Measurements from ENCODE around the gene TRIM47. TPM values are rescaled to one million over a fixed set of nuclear protein-coding genes. Genes with fewer than 3 reads are reported as not detected.

TRIM47 gene
- total and polyA plus RNA-seq, 8 donors = 3.5 to 40.4 (median 18.1) TPM

DNA sequence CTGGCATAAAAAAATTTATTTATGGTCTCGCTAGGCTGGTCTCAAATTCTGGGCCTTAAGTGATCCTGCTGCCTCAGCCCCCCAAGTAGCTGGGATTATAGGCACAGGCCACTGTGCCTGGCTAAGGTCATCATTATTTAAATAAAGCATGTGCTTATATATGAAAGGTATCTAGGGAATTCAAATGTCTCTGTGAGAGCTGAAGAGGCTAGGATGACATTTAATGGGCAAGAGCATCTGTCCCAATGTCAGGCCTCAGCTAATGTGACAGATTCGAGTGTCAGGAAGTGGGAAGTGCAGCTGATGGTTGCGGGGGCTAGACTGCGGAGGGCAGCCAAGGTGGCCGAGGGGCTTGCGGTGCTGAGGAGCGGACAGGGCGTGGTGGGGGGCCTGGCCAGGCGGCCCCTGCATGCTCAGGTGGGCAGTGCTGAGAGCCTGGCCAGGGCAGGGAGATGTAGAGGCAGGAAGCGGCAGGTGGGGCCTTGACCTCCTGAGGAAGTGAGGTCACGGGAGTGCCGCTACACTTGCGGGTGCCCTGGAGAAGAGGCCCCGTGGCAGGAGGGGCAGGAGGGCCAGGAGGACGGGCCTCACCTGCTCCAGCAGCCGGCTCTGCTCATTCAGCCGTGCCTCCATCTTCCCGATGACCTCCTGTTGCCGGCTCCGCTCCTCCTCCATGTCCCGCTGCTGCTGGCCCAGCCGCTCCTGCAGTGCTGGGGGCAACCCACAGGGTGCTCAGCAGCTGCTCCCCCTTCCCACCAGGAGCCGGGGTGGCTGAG is 38.9 kb upstream of the TRIM47 start:
- Histone ChIP-seq H3K4me3 (no peak overlapping the region), H3K27ac (no peak overlapping the region), H3K36me3 (peaks cover 0 to 57% (median 40%) of the 10 kb centered on the region in 4 donors), H3K9me3 (no peaks in the 10 kb centered on the region), H3K4me1 (peaks cover 0 to under 1% (median 0%) of the 10 kb centered on the region in 4 donors), H3K27me3 (no peaks in the 10 kb centered on the region)
- WGBS, 5 donors = 87 to 93% (median 89%) methylated on average over 17 to 23 of the region's 23 CpGs
- DNase-seq = no peak
- intact Hi-C loops (cut with DNase I; ENCODE audit: low total_unique reads) = loop anchor here (5.0 kb wide), 1 partner anchor 90 kb away; no protein-coding TSS in a partner anchor
- TF ChIP-seq POLR2A (IDR thresholded peaks at IDR 0.05) (no peak), POLR2AphosphoS5 (IDR thresholded peaks at IDR 0.05) (no peak), EP300 (IDR thresholded peaks at IDR 0.05) (no peak)
- TF ChIP-seq, protein P1, sequence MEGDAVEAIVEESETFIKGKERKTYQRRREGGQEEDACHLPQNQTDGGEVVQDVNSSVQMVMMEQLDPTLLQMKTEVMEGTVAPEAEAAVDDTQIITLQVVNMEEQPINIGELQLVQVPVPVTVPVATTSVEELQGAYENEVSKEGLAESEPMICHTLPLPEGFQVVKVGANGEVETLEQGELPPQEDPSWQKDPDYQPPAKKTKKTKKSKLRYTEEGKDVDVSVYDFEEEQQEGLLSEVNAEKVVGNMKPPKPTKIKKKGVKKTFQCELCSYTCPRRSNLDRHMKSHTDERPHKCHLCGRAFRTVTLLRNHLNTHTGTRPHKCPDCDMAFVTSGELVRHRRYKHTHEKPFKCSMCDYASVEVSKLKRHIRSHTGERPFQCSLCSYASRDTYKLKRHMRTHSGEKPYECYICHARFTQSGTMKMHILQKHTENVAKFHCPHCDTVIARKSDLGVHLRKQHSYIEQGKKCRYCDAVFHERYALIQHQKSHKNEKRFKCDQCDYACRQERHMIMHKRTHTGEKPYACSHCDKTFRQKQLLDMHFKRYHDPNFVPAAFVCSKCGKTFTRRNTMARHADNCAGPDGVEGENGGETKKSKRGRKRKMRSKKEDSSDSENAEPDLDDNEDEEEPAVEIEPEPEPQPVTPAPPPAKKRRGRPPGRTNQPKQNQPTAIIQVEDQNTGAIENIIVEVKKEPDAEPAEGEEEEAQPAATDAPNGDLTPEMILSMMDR (IDR thresholded peaks at IDR 0.05) = no peak

- H3K9me3 ChIP-seq = no peaks in the 10 kb centered on the region
- DNase-seq = no peak
- peaks cover 0 to 69% (median 40%) of the 10 kb centered on the region in 4 donors for H3K36me3 ChIP-seq
- TF ChIP-seq POLR2AphosphoS5 (IDR thresholded peaks at IDR 0.05) (no peak), POLR2A (IDR thresholded peaks at IDR 0.05) (no peak), EP300 (IDR thresholded peaks at IDR 0.05) (no peak)
- TF ChIP-seq, protein P1 (IDR thresholded peaks at IDR 0.05) = no peak
- intact Hi-C loops (cut with DNase I; ENCODE audit: low total_unique reads) = loop anchor here (5.0 kb wide), 1 partner anchor 92 kb away; no protein-coding TSS in a partner anchor
- H3K27ac ChIP-seq = no peak overlapping the region
- WGBS, 5 donors = 87 to 92% (median 90%) methylated on average over 8 of the region's 8 CpGs
- H3K27me3 ChIP-seq = no peaks in the 10 kb centered on the region
- H3K4me1 ChIP-seq = peaks cover under 1 to 18% (median 14%) of the 10 kb centered on the region in 4 donors
- no peak overlapping the region for H3K4me3 ChIP-seq
Measured at GRCh38 chr17:75915268-75915667, 36.9 kb upstream of the TRIM47 start.

DNA sequence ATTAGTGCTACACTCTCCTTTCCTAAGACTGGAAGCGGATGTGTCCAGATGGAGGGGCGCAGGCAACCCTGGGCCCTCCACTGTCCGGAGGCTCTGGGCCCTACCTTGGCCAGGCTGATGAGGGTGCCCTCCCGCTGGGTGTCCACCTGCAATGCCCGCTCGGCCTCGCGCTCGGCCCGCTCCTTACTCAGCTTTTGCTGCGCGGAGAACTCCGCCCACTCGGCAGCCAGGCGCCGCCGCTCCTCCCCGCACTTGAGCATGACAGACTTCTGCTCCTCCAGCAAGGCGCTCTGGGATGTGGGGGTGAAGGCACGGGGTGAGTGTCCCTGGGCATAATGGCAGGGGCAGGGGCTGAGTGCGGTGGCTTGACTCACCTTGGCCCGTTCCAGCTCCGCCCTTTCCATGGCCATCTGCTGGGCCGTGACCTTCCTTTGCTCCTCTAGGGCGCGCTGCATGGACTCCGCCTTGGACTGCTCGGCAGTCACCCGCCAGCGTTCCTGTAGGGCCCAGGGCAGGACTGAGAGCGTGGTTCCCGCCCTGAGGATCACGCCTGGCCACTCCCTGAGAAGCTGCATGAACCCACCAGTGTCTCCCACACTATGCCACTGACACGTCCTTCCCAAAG is 36.4 kb upstream of the TRIM47 start:
- no peaks in the 10 kb centered on the region for H3K27me3 ChIP-seq
- H3K9me3 ChIP-seq = no peaks in the 10 kb centered on the region
- DNase-seq = no peak
- H3K4me1 ChIP-seq = peaks cover 6 to 23% (median 17%) of the 10 kb centered on the region in 4 donors
- H3K27ac ChIP-seq = no peak overlapping the region
- intact Hi-C loops (cut with DNase I; ENCODE audit: low total_unique reads) = loop anchor here (5.0 kb wide), 1 partner anchor 93 kb away; no protein-coding TSS in a partner anchor
- WGBS, 5 donors = 90 to 93% (median 93%) methylated on average over 18 to 34 of the region's 34 CpGs
- no peak overlapping the region for H3K4me3 ChIP-seq
- peaks cover 0 to 64% (median 37%) of the 10 kb centered on the region in 4 donors for H3K36me3 ChIP-seq
- TF ChIP-seq EP300 (IDR thresholded peaks at IDR 0.05) (no peak), POLR2AphosphoS5 (IDR thresholded peaks at IDR 0.05) (no peak), POLR2A (IDR thresholded peaks at IDR 0.05) (no peak)
- TF ChIP-seq, protein P1 (IDR thresholded peaks at IDR 0.05) = no peak

DNA sequence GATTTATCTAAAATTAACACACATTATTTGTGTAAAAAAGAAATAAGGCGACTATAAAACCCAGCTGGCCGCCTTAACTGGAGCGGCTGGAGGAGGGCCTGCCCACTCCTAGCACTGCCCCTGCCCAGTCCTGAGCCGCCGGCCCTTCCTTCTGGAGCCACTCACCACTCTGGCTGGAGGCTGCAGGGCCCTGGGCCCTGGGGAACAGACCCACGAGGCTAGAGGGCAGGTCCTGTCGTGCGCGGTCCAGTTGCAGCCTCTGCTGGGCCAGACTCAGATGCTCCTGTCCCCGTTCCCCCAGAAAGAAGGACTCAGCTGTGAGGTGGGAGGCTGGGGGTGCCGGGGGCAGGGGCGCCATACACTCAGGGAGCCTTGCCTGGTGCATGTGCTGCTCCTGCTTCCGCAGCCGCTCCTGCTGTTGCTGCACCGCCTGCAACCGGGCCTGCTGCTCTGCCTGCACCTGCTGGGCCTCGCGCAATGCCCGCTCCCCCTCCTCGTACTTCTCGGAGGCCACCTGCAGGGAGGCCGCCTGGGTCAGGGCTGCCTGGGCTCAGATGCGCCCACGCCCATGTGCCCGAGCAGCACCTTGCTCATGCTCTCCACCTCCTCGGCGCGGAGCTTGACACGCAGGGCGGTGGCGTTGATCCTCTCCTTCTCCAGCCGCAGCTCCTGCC is 35.3 kb upstream of the TRIM47 start:
- H3K27me3 ChIP-seq = no peaks in the 10 kb centered on the region
- TF ChIP-seq POLR2AphosphoS5 (IDR thresholded peaks at IDR 0.05) (no peak), EP300 (IDR thresholded peaks at IDR 0.05) (no peak), POLR2A (IDR thresholded peaks at IDR 0.05) (no peak)
- TF ChIP-seq, protein P1 (IDR thresholded peaks at IDR 0.05) = no peak
- no peak overlapping the region for H3K4me3 ChIP-seq
- H3K9me3 ChIP-seq = no peaks in the 10 kb centered on the region
- intact Hi-C loops (cut with DNase I; ENCODE audit: low total_unique reads) = no loop called here
- peaks cover 0 to 56% (median 32%) of the 10 kb centered on the region in 4 donors for H3K36me3 ChIP-seq
- 91 to 96% (median 95%) methylated on average over 27 to 32 of the region's 32 CpGs for WGBS, 5 donors
- H3K4me1 ChIP-seq = peaks cover 6 to 27% (median 17%) of the 10 kb centered on the region in 4 donors
- H3K27ac ChIP-seq = no peak overlapping the region
- DNase-seq = no peak

Measured in stomach (tissue), 9 donors.